ENCODE data around the gene FCER1G.
A peak's percentile ranks its signal among the peaks of the same experiment; 100 is the strongest.

FCER1G gene

GRCh38 chr1:161198194-161198896 lies 16.8 kb upstream of the FCER1G start:
- TF ChIP-seq, protein P1, sequence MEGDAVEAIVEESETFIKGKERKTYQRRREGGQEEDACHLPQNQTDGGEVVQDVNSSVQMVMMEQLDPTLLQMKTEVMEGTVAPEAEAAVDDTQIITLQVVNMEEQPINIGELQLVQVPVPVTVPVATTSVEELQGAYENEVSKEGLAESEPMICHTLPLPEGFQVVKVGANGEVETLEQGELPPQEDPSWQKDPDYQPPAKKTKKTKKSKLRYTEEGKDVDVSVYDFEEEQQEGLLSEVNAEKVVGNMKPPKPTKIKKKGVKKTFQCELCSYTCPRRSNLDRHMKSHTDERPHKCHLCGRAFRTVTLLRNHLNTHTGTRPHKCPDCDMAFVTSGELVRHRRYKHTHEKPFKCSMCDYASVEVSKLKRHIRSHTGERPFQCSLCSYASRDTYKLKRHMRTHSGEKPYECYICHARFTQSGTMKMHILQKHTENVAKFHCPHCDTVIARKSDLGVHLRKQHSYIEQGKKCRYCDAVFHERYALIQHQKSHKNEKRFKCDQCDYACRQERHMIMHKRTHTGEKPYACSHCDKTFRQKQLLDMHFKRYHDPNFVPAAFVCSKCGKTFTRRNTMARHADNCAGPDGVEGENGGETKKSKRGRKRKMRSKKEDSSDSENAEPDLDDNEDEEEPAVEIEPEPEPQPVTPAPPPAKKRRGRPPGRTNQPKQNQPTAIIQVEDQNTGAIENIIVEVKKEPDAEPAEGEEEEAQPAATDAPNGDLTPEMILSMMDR (IDR thresholded peaks at IDR 0.05; ENCODE audit: insufficient read depth, low read depth, low read length, missing control alignments): no peak
- no peak overlapping the region for H3K4me3 ChIP-seq (ENCODE audit: low read depth, low read length)

DNA sequence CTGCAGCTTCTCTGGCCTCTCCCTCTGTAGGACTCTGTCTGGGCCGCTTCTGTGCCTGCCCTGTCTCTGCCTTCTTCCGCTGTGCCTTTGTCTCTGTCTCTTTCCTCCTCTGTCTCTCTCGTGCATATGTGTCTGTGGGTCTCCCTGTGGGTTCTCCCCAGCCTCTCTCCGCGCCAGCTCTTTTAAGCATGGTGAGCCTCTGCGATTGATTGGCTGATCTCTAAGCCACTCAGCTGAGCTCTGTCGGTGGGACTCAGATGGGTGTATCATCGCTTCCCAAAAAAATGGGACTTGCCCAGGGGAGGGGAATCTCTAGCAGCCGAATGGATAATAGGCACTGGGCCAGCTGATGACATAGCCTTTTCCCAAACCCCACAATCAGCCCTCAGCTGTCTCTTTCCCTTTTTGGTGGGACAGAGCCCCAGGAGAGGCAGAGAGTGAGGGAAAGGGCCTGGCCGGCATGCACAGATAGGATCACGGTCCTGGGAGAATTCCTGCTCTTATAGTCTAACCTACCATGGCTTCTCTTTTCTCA lies 16.1 kb upstream of the FCER1G start, which contains the start of gene ADAMTS4:
Gene ADAMTS4, minus strand, starts transcription at position 158 of the 535 bp plus-strand sequence. CDS start 427 bp downstream, outside the sequence.
- no peak for DNase-seq (ENCODE audit: low read depth)
- no peak within 1 kb of the TSS for H3K4me3 ChIP-seq (ENCODE audit: low read depth, low read length)
- TF ChIP-seq, protein P1 (IDR thresholded peaks at IDR 0.05; ENCODE audit: insufficient read depth, low read depth, low read length, missing control alignments): no peak

More at GRCh38 chr1:161198194-161198896, 16.8 kb upstream of the FCER1G start:
- no peak for DNase-seq (ENCODE audit: low read depth)

DNA sequence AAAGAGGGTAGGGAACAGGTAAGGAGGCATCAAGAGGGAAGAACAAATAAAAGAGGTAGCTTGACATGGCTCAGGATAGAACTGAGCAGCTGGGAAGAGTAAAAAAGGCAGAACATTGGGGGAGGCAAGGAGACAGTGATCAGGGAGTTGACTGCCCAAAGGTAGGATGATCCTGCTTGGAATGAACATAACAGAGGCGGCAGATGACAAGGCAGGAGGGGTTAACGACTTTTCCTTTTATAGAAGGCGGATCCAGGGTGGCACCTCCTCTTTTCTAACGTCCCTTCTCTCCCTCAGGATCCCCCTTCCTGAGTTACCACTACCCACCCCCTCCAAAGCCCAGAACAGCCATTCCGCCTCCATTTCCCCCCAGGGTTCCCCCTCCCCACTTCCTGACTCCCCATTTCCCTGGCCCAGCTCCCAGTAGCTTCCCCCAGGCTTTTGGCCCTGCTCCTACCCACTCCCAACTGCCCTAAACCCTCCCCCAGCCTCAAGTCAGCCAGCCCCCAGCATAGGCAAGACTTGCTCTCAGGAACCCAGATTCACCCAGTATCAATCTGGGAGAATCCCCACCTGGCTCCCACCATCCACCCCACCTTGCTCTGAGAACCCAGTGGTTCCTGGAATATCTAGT lies 15.5 kb upstream of the FCER1G start:
- no peak overlapping the region for H3K4me3 ChIP-seq (ENCODE audit: low read depth, low read length)
- TF ChIP-seq, protein P1 (IDR thresholded peaks at IDR 0.05; ENCODE audit: insufficient read depth, low read depth, low read length, missing control alignments): no peak
- DNase-seq (ENCODE audit: low read depth): no peak

DNA sequence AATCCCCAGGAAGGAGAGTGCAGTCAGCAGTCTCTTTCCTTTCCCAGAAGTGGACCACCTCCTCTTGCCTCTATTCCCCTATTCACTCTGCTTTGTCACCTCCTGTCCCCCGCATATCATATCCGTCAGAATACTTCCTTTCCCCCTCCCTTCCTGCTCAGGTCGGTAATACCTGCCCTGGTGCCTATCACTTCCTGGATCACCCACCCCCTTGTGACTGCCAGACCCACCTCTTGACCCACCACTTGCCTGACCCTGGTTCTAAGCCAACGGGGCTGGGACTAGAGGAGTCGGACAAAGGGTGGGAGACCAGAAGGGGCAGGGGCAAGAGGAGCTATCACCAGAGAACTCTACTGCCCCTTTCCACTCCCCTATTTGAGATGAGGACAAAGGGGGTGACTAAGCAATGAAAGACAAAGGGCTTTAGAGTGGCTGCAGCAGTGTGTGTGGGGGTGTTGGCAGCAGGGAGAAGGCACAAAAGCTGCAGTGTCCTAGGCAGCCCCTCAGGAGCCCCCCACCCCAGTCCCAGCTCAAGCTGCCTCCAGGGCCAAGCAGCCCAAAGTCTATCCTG lies 14.6 kb upstream of the FCER1G start:
- DNase-seq (ENCODE audit: low read depth): no peak
- H3K4me3 ChIP-seq (ENCODE audit: low read depth, low read length): no peak overlapping the region
- TF ChIP-seq, protein P1 (IDR thresholded peaks at IDR 0.05; ENCODE audit: insufficient read depth, low read depth, low read length, missing control alignments): no peak

GRCh38 chr1:161200992-161201835 lies 13.9 kb upstream of the FCER1G start:
- DNase-seq (ENCODE audit: low read depth): no peak
- TF ChIP-seq, protein P1 (IDR thresholded peaks at IDR 0.05; ENCODE audit: insufficient read depth, low read depth, low read length, missing control alignments): no peak
- H3K4me3 ChIP-seq (ENCODE audit: low read depth, low read length): peak overlapping the region; percentile 68
